SU-DHL-6 (cell line): ENCODE measurements around the gene PLEKHF1.

Source experiments
- H2AFZ ChIP-seq: fragments of 200-600 bp; sonication (generic); 2 replicates; pipeline ENCODE4 v1.6.1; 2014; ENCODE audit warnings: low read depth, mild to moderate bottlenecking, moderate library complexity, mixed read lengths, antibody characterized with exemption, low read length; ENCODE audit not compliant: severe bottlenecking
- H3F3A ChIP-seq: fragments of 200-600 bp; shearing (Covaris generic); 2 replicates; pipeline ENCODE4 v1.6.0; 2016; ENCODE audit warnings: antibody characterized with exemption, mild to moderate bottlenecking; ENCODE audit not compliant: insufficient read depth
- H3K27ac ChIP-seq: fragments of 200-600 bp; sonication (generic); 2 replicates; pipeline ENCODE4 v1.5.1; 2016; ENCODE audit warnings: low read depth, mild to moderate bottlenecking, low read length, moderate library complexity, mixed read lengths
- H3K27me3 ChIP-seq: fragments of 200-600 bp; sonication (generic), shearing (Covaris generic); 2 replicates; pipeline ENCODE4 v1.6.0; 2014; ENCODE audit warnings: mild to moderate bottlenecking, low read length
- H3K36me3 ChIP-seq: fragments of 200-600 bp; sonication (generic); 2 replicates; pipeline ENCODE4 v1.6.1; 2014; ENCODE audit warnings: mild to moderate bottlenecking, low read length, mixed read lengths
- H3K4me2 ChIP-seq: fragments of 300-600, 200-600 bp; shearing (Covaris generic), sonication (generic); 2 replicates; pipeline ENCODE4 v1.6.0; 2014; ENCODE audit warnings: low read length, low read depth, mild to moderate bottlenecking; ENCODE audit not compliant: poor library complexity, severe bottlenecking
- H3K4me3 ChIP-seq: fragments of 200-600 bp; sonication (generic); 2 replicates; pipeline ENCODE4 v1.5.1; 2014; ENCODE audit warnings: antibody characterized with exemption, low read length, mild to moderate bottlenecking, mixed read lengths; ENCODE audit not compliant: insufficient read depth, poor library complexity, severe bottlenecking
- H3K79me2 ChIP-seq: fragments of 200-600 bp; sonication (generic); 2 replicates; pipeline ENCODE4 v1.6.1; 2014; ENCODE audit warnings: mild to moderate bottlenecking, low read length, moderate library complexity; ENCODE audit not compliant: insufficient read depth
- H3K9ac ChIP-seq: fragments of 200-600 bp; sonication (generic); 2 replicates; pipeline ENCODE4 v1.7.0; 2014; ENCODE audit warnings: mild to moderate bottlenecking, low read length
- H3K9me2 ChIP-seq: fragments of 200-600 bp; sonication (generic); replicated peaks from 2 replicates; pipeline ENCODE4 v1.6.1; 2014; ENCODE audit warnings: low read length; ENCODE audit not compliant: insufficient read depth
- H3K9me3 ChIP-seq: fragments of 200-600 bp; sonication (generic); 2 replicates; pipeline ENCODE4 v1.6.1; 2014; ENCODE audit warnings: low read length, mixed read lengths; ENCODE audit not compliant: insufficient read depth
- H4K20me1 ChIP-seq: fragments of 200-600 bp; sonication (generic); 2 replicates; pipeline ENCODE4 v1.6.1; 2014; ENCODE audit warnings: low read depth, mild to moderate bottlenecking, antibody characterized with exemption, low read length, moderate library complexity, mixed read lengths
- CTCF ChIP-seq: fragments of 200-600 bp; sonication (generic); IDR thresholded peaks from one replicate; pipeline ENCODE4 v1.5.1; 2017; ENCODE audit warnings: antibody characterized with exemption, mild to moderate bottlenecking, low read length, moderate library complexity; ENCODE audit not compliant: insufficient read depth, poor library complexity, severe bottlenecking
- EZH2phosphoT487 ChIP-seq: fragments of 200-600 bp; sonication (generic), shearing (Covaris generic); conservative IDR thresholded peaks from 2 replicates; pipeline ENCODE4 v1.6.1; 2018; ENCODE audit warnings: mild to moderate bottlenecking, antibody characterized with exemption, low read length, moderate library complexity, mixed read lengths

The PLEKHF1 gene

GRCh38 chr19:29714953-29715700 is 49.9 kb downstream of the PLEKHF1 start, which contains the start of gene C19orf12:
TSS of gene C19orf12 (minus strand) at chr19:29715261. CDS start at chr19:29708413, 6,848 bp downstream.
- peaks cover 9% of the 10 kb centered on the region; the same call in 1 of the 2 replicates for H3K79me2 ChIP-seq
- no peaks in the 10 kb centered on the region for H3K9me3 ChIP-seq
- peak within 1 kb of the TSS; percentile 63 for H3K27ac ChIP-seq

GRCh38 chr19:29715701-29716581 is 50.7 kb downstream of the PLEKHF1 start:
- H3F3A ChIP-seq, result 0 out of 2 replicates have a peak, but pooled peaks cover 3% of the 10 kb centered on the region
- H3K9me2 ChIP-seq, result no peaks in the 10 kb centered on the region
- peak overlapping the region; percentile 95 for H3K9ac ChIP-seq
- peak overlapping the region; percentile 98 for H2AFZ ChIP-seq
- H3K4me2 ChIP-seq, result peak overlapping the region; percentile 86
- no peaks in the 10 kb centered on the region for H3K27me3 ChIP-seq
- H4K20me1 ChIP-seq, result no peaks in the 10 kb centered on the region
- H3K4me3 ChIP-seq, result peak overlapping the region; percentile 85
- H3K36me3 ChIP-seq, result no peaks in the 10 kb centered on the region
- H3K27ac ChIP-seq, result peak overlapping the region; percentile 63
- H3K9me3 ChIP-seq, result no peaks in the 10 kb centered on the region
- no peak for TF ChIP-seq CTCF
- TF ChIP-seq EZH2phosphoT487, result no peak
- H3K79me2 ChIP-seq, result peaks cover 9% of the 10 kb centered on the region; the same call in 1 of the 2 replicates

More at GRCh38 chr19:29714953-29715700, 49.9 kb downstream of the PLEKHF1 start, which contains the start of gene C19orf12:
- H3K4me2 ChIP-seq, result peak within 1 kb of the TSS; percentile 86
- H3F3A ChIP-seq, result 0 out of 2 replicates have a peak, but pooled peaks cover 3% of the 10 kb centered on the region
- peak within 1 kb of the TSS; percentile 98 for H2AFZ ChIP-seq
- peak within 1 kb of the TSS; percentile 85 for H3K4me3 ChIP-seq
- no peak for TF ChIP-seq CTCF
- TF ChIP-seq EZH2phosphoT487, result no peak
- H3K36me3 ChIP-seq, result no peaks in the 10 kb centered on the region
- H3K27me3 ChIP-seq, result no peaks in the 10 kb centered on the region
- no peaks in the 10 kb centered on the region for H3K9me2 ChIP-seq
- H4K20me1 ChIP-seq, result no peaks in the 10 kb centered on the region
- H3K9ac ChIP-seq, result peak within 1 kb of the TSS; percentile 95

- H3K9me2 ChIP-seq, result no peaks in the 10 kb centered on the region
- no peaks in the 10 kb centered on the region for H3K36me3 ChIP-seq
- H3K79me2 ChIP-seq, result peaks cover 9% of the 10 kb centered on the region; the same call in 1 of the 2 replicates
- H3K4me2 ChIP-seq, result no peak overlapping the region
- H3K27ac ChIP-seq, result no peak overlapping the region
- no peak overlapping the region for H2AFZ ChIP-seq
- H3K9me3 ChIP-seq, result no peaks in the 10 kb centered on the region
- H3K9ac ChIP-seq, result no peak overlapping the region
- 0 out of 2 replicates have a peak, but pooled peaks cover 3% of the 10 kb centered on the region for H3F3A ChIP-seq
- TF ChIP-seq EZH2phosphoT487 (no peak), CTCF (no peak)
- no peaks in the 10 kb centered on the region for H3K27me3 ChIP-seq
- no peak overlapping the region for H3K4me3 ChIP-seq
- no peaks in the 10 kb centered on the region for H4K20me1 ChIP-seq
Observed at GRCh38 chr19:29717051-29717450, 51.8 kb downstream of the PLEKHF1 start.
